ENCODE results near the gene SLC2A14.
"Not testable (repeated sequence)": the region's sequence is repeated elsewhere in the genome, so short reads cannot be mapped to it uniquely, and the experiment has no call there.

The SLC2A14 gene

DNA sequence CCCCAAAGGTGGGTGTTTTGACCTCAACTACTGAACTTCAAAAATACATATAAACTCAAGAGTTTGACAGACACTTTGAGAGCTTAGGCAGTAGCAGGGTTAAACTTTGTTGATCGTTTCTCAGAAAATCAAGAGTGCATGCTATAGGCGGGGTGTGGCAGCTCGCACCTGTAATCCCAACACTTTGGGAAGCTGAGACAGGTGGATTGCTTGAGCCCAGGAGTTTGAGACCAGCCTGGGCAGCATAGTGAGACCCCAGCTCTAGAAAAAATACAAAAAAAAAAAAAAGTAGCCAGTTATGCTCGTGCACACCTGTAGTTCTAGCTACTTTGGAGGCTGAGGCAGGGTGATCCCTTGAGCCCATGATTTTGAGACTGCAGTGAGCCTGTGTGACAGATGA, 71.3 kb downstream of the SLC2A14 start:
- in situ Hi-C loops (cut with HindIII; ENCODE audit: low sequenced_read_pairs): no loop called here
- H3K4me3 ChIP-seq (ENCODE audit: low read depth, low read length): no peak overlapping the region
- TF ChIP-seq, protein P1, sequence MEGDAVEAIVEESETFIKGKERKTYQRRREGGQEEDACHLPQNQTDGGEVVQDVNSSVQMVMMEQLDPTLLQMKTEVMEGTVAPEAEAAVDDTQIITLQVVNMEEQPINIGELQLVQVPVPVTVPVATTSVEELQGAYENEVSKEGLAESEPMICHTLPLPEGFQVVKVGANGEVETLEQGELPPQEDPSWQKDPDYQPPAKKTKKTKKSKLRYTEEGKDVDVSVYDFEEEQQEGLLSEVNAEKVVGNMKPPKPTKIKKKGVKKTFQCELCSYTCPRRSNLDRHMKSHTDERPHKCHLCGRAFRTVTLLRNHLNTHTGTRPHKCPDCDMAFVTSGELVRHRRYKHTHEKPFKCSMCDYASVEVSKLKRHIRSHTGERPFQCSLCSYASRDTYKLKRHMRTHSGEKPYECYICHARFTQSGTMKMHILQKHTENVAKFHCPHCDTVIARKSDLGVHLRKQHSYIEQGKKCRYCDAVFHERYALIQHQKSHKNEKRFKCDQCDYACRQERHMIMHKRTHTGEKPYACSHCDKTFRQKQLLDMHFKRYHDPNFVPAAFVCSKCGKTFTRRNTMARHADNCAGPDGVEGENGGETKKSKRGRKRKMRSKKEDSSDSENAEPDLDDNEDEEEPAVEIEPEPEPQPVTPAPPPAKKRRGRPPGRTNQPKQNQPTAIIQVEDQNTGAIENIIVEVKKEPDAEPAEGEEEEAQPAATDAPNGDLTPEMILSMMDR (IDR thresholded peaks at IDR 0.05; ENCODE audit: low read depth, low read length, missing control alignments): no peak
- no peak for DNase-seq (ENCODE audit: low read depth)

- DNase-seq (ENCODE audit: low read depth); H3K4me3 ChIP-seq (ENCODE audit: low read depth, low read length); in situ Hi-C loops (cut with HindIII; ENCODE audit: low sequenced_read_pairs): not testable (repeated sequence)
Measured at GRCh38 chr12:7798750-7799308, 73.9 kb downstream of the SLC2A14 start.

DNA sequence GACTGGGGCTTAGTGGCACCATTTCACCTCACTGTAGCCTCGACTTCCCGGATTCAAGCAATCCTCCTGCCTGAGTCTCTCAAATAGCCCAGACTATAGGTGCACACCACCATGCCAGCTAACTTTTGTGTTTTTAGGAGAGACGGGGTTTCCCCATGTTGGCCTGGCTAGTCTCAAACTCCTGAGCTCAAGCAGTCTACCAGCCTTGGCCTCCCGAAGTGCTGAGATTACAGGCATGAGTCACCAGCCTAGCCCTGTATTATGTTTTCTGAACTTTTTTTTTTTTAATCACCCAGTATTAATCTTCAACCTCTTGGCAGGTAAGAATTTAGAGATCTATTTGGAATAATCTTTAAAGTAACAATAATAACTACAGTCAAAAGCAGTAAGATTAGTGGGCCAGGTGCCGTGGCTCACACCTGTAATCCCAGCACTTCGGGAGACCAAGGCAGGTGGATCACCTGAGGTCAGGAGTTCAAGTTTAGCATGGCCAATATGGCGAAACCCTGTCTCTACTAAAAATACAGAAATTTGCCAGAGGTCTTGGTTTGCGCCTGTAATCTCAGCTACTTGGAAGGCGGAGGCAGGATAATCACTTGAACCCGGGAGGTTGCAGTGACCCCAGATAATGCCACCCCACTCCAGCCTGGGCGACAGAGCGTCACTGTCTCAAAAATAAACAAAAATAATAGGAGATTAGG, 74.9 kb downstream of the SLC2A14 start:
- TF ChIP-seq, protein P1 (IDR thresholded peaks at IDR 0.05; ENCODE audit: low read depth, low read length, missing control alignments): no peak
- in situ Hi-C loops (cut with HindIII; ENCODE audit: low sequenced_read_pairs): no loop called here
- no peak overlapping the region for H3K4me3 ChIP-seq (ENCODE audit: low read depth, low read length)
- no peak for DNase-seq (ENCODE audit: low read depth)

DNA sequence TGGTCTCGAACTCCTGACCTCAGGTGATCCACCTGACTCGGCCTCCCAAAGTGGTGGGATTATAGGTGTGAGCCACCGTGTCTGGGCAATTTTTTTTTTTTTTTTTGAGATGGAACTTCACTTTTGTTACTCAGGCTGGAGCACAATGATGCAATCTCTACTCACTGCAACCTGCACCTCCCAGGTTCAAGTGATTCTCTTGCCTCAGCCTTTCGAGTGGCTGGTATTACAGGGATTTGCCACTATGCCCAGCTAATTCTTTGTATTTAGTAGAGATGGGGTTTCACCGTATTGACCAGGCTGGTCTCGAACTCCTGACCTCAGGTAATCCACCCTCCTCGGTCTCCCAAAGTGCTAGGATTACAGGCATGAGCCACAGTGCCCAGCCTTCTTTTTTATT, 75.4 kb downstream of the SLC2A14 start:
- DNase-seq (ENCODE audit: low read depth); in situ Hi-C loops (cut with HindIII; ENCODE audit: low sequenced_read_pairs); H3K4me3 ChIP-seq (ENCODE audit: low read depth, low read length): not testable (repeated sequence)

DNA sequence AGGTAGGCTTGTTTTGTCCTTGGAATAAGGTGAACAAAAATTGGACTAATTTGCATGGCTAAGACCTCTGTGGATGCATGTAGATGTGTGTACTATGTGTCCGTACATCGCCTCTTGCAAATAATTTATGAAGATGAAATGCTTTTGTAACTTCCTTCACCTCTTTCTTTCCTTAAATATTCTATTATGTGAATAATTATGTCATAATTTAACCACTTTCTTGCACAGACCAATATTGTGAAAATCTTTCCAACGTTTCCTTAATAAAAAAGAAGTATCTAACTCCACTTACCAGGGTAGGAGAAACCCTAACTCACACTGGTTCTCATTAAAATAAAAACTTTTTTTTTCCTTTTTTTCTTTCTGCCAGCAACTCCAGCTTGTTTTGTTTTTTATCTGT, 79.5 kb downstream of the SLC2A14 start:
- no peak for DNase-seq (ENCODE audit: low read depth)
- in situ Hi-C loops (cut with HindIII; ENCODE audit: low sequenced_read_pairs): no loop called here
- TF ChIP-seq, protein P1 (IDR thresholded peaks at IDR 0.05; ENCODE audit: low read depth, low read length, missing control alignments): no peak
- H3K4me3 ChIP-seq (ENCODE audit: low read depth, low read length): no peak overlapping the region

DNA sequence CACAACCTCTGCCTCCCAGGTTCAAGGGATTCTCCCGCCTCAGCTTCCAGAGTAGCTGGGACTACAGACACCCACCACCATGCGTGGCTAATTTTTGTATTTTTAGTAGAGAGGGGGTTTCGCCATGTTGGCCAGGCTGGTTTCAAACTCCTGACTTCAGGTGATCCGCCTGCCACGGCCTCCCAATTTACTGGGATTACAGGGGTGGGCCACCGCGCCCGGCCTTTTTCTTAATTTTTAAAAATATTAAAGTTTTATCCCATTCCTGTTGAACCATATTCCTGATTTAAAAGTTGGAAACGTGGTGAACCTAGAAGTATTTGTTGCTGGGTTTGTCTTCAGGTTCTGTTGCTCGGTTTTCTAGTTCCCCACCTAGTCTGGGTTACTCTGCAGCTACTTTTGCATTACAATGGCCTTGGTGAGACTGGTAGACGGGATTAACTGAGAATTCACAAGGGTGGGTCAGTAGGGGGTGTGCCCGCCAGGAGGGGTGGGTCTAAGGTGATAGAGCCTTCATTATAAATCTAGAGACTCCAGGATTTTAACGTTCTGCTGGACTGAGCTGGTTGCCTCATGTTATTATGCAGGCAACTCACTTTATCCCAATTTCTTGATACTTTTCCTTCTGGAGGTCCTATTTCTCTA, 83.7 kb downstream of the SLC2A14 start, which contains the start of gene NANOG:
Gene NANOG, plus strand, starts transcription at position 519 of the 645 bp plus-strand sequence. CDS start 213 bp downstream, outside the sequence.
- H3K4me3 ChIP-seq (ENCODE audit: low read depth, low read length); DNase-seq (ENCODE audit: low read depth); in situ Hi-C loops (cut with HindIII; ENCODE audit: low sequenced_read_pairs): not testable (repeated sequence)

DNA sequence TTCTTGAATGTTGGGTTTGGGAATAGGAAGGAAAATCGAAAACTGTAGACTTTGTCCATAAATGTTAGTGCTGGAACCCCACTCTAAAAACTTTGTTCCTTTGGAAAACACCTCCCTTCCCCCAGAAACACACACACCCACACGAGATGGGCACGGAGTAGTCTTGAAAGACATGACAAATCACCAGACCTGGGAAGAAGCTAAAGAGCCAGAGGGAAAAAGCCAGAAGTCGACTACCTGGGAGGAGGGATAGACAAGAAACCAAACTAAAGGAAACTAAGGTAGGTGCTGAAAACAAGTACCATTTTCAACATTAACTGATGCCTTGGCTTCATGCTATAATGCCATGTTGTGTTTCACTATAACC, 84.4 kb downstream of the SLC2A14 start:
- H3K4me3 ChIP-seq (ENCODE audit: low read depth, low read length): no peak overlapping the region
- in situ Hi-C loops (cut with HindIII; ENCODE audit: low sequenced_read_pairs): no loop called here
- DNase-seq (ENCODE audit: low read depth): no peak
- TF ChIP-seq, protein P1 (IDR thresholded peaks at IDR 0.05; ENCODE audit: low read depth, low read length, missing control alignments): no peak

DNA sequence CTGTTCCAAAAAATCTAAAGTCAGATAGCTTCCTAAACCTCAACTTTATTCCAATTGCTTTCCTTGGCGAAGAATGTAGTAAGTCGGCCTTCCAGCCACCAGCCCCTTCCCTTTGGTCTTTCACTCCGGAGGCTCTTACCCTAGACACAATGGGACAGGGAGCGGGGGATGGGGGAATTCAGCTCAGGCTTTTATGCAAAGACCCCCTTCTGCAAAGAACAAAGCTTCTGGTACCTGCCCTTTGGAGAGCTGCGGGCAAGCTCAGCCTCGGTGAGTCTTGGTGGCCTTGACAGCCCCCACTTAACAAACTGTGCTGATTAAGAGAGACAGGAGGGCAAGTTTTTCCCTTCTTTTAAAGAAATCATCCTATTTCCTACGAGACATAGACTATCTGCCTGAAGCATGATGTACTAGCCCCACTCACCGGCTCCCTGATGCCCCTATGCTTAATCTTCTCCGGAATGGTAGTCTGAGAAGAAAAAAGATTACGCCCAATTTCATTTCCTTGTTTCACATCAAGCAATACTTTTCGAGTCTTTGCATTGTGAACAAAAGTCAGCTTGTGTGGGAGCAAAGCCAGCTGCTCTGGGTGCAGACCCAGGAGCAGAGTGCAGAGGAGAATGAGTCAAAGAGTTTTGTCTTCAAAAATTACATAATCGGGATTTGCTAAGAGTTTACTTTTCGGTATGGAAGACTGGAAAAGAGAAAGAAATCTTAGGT, 85.0 kb downstream of the SLC2A14 start:
- TF ChIP-seq, protein P1 (IDR thresholded peaks at IDR 0.05; ENCODE audit: low read depth, low read length, missing control alignments): no peak
- no peak for DNase-seq (ENCODE audit: low read depth)
- in situ Hi-C loops (cut with HindIII; ENCODE audit: low sequenced_read_pairs): no loop called here
- no peak overlapping the region for H3K4me3 ChIP-seq (ENCODE audit: low read depth, low read length)

Measured in astrocyte of the cerebellum (primary cell).